K562 (cell line): ENCODE results near the gene LRRC4B. TPM values are rescaled to one million over a fixed set of nuclear protein-coding genes. Genes with fewer than 3 reads are reported as not detected.

Experiments used
- ARNT ChIP-seq, 2 experiments: fragments of 450-650 bp; IDR thresholded peaks; 2 replicates each; pipeline ENCODE4 v1.6.1; 2016; ENCODE audit warnings: mild to moderate bottlenecking in 1 of 2
- CAMTA2 ChIP-seq: fragments of 250-450 bp; sonication (Bioruptor Pico); conservative IDR thresholded peaks from 2 replicates; pipeline ENCODE4 v1.5.1; 2022
- GATAD2A ChIP-seq: fragments of 450-650 bp; IDR thresholded peaks from 2 replicates; pipeline ENCODE4 v1.6.1; 2017
- MCM5 ChIP-seq: fragments of 450-650 bp; IDR thresholded peaks from 2 replicates; pipeline ENCODE4 v1.6.1; 2016; ENCODE audit warnings: low read depth
- MTA1 ChIP-seq: fragments of 450-650 bp; IDR thresholded peaks from 2 replicates; pipeline ENCODE4 v1.6.1; 2017; ENCODE audit warnings: borderline replicate concordance
- POLR3G ChIP-seq: IDR thresholded peaks from 2 replicates; pipeline ENCODE4 v1.6.1; 2011; ENCODE audit not compliant: insufficient read length, insufficient replicate concordance; ENCODE audit errors: extremely low read depth
- RBM39 ChIP-seq: fragments of 200-400 bp; formaldehyde crosslinking; optimal IDR thresholded peaks from 2 replicates; pipeline ENCODE3; 2018; ENCODE audit warnings: low read depth, low read length
- SIX5 ChIP-seq, 2 experiments: IDR thresholded peaks; 2 replicates each; pipeline ENCODE4 v1.6.1; 2011; ENCODE audit warnings: low read length in 2 of 2, borderline replicate concordance in 1 of 2, low read depth in 1 of 2, mild to moderate bottlenecking in 1 of 2, moderate library complexity in 1 of 2; ENCODE audit not compliant: insufficient read depth in 1 of 2
- TEAD4 ChIP-seq, 2 experiments: sonication (generic) in 1 of 2; formaldehyde crosslinking in 1 of 2; IDR thresholded peaks; 2 replicates each; pipeline versions ENCODE4 v1.6.1 to v1.8.0; 2012 to 2022; ENCODE audit warnings: borderline replicate concordance in 1 of 2, inconsistent platforms in 1 of 2, low read length in 1 of 2, mild to moderate bottlenecking in 1 of 2, missing genetic modification reagents in 1 of 2
- ZNF24 ChIP-seq: fragments of 450-650 bp; IDR thresholded peaks from 2 replicates; pipeline ENCODE4 v1.6.1; 2016
- ZNF436 ChIP-seq: fragments of 250-450, 450-650 bp; sonication (Bioruptor Pico); formaldehyde crosslinking; IDR thresholded peaks from 2 replicates; pipeline ENCODE4 v1.7.0; 2020; ENCODE audit warnings: mild to moderate bottlenecking
- ZNF75A ChIP-seq: fragments of 450-650 bp; formaldehyde crosslinking; IDR thresholded peaks from 2 replicates; pipeline ENCODE4 v1.4.0; 2020; ENCODE audit warnings: mild to moderate bottlenecking
- polyA plus RNA-seq, 8 experiments: library from polyadenylated mRNA; depleted of rRNA in 4 of 8; stranded (reverse) in 5 of 8; unstranded in 3 of 8; fragments of >200 nt; fragmentation: Nextera tagmentation in 2 of 8; fragmentation: Illumina TruSeq in 1 of 8; extraction: Ambion mirVana in 2 of 8; extraction: Trizol in 1 of 8; gene quantifications; 2 replicates each; pipeline versions ENCODE4 v1.2.1 to v1.2.3, GENCODE V29; 2011 to 2014; ENCODE audit warnings: inconsistent platforms in 1 of 8, missing spikeins in 1 of 8
- total RNA-seq, 7 experiments: library from RNA; depleted of rRNA in 6 of 7; stranded (reverse); fragments of >200 nt in 6 of 7; fragmentation: Illumina TruSeq in 2 of 7; extraction: Trizol in 2 of 7; gene quantifications; 2 replicates each; pipeline versions ENCODE4 v1.2.1 to v1.2.3, GENCODE V29; 2011 to 2021; ENCODE audit warnings: low replicate concordance in 1 of 7
- TF ChIP-seq, protein P1 (sequence below), 2 experiments: IDR thresholded peaks; 2 replicates each; pipeline ENCODE4 v1.6.1; 2011; ENCODE audit warnings: borderline replicate concordance in 1 of 2, control low read depth in 1 of 2, low read depth in 1 of 2, low read length in 1 of 2, mild to moderate bottlenecking in 1 of 2, mixed read lengths in 1 of 2, moderate library complexity in 1 of 2; ENCODE audit not compliant: insufficient read depth in 1 of 2, insufficient read length in 1 of 2, poor library complexity in 1 of 2, severe bottlenecking in 1 of 2; ENCODE audit errors: extremely low read depth in 1 of 2
- TF ChIP-seq, protein P2 (sequence below): sonication (generic); formaldehyde crosslinking; IDR thresholded peaks from 2 replicates; pipeline ENCODE4 v1.9.0; 2022; ENCODE audit warnings: mild to moderate bottlenecking, missing genetic modification reagents
- TF ChIP-seq, protein P3 (sequence below), 2 experiments: fragments of 450-650 bp in 1 of 2; IDR thresholded peaks; 2 replicates each; pipeline ENCODE4 v1.6.1; 2011 to 2017; ENCODE audit warnings: low read depth in 2 of 2, antibody characterized with exemption in 1 of 2, borderline replicate concordance in 1 of 2, low read length in 1 of 2, mild to moderate bottlenecking in 1 of 2, mixed read lengths in 1 of 2; ENCODE audit not compliant: control insufficient read depth in 1 of 2
- TF ChIP-seq, protein P4 (sequence below): IDR thresholded peaks from 2 replicates; pipeline ENCODE4 v1.6.1; 2016; ENCODE audit warnings: missing genetic modification characterization, missing compliant biosample characterization
- TF ChIP-seq, protein P5 (sequence below): fragments of 200-800 bp; sonication (Bioruptor generic); IDR thresholded peaks from 2 replicates; pipeline ENCODE4 v1.6.1; 2017; ENCODE audit warnings: missing genetic modification characterization, missing compliant biosample characterization

The LRRC4B gene
- total and polyA plus RNA-seq, 9 of the 15 experiments (the other 6 are each of a cell fraction or from before 2014, with no cell fraction given) = 0.18 to 9.6 (median 2.9) TPM; not detected in 2

DNA sequence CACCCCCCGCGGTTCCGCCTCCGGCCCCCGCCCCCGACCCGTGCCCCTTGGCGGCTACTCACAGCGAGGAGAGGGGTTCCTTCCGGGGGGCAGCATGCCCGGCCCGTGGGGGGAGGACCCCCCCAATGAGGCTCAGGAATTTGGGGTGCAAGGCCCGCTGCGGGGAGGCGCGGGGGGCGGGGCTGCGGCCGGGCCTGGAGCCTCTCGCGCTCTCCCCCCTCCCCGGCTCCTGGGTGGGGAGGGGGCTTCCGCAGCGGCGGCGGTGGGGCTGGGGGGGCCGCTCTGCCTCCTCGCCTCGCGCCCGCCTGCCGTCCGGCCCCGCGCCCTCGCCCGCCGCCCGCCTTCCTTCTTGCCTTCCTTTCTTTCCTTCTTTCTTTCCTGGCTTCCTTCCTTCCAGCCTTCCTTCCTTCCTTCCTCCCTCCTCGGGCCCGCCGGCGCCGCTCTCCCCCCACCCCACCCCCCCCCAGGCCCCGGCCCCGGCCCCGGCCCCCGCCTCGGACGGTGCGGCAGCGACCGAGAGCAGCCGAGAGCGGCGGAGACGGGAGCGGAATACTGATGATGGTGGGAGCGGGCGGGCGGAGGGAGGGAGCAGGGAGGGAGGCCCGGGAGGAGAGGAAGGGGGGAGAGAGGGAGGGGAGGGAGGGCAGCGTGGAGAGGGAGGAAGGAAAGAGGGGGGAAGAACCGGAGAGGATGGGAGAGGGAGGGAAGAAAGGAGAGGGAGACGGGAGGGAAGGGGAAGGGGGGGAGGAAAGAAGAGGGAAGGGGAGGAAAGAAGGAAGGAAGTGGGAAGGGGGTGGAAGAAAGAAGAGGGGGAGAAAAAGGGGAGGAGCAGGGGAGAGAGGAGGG, at the start of gene LRRC4B (continued):
- TF ChIP-seq, protein P1, sequence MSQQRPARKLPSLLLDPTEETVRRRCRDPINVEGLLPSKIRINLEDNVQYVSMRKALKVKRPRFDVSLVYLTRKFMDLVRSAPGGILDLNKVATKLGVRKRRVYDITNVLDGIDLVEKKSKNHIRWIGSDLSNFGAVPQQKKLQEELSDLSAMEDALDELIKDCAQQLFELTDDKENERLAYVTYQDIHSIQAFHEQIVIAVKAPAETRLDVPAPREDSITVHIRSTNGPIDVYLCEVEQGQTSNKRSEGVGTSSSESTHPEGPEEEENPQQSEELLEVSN (IDR thresholded peaks at IDR 0.05; ENCODE audit: borderline replicate concordance in 1 of 2, extremely low read depth in 1 of 2, insufficient read depth in 1 of 2, insufficient read length in 1 of 2, low read depth in 1 of 2, low read length in 1 of 2, poor library complexity in 1 of 2, severe bottlenecking in 1 of 2) = peak in 1 of 2 experiments; percentile 42
- TF ChIP-seq, protein P2, sequence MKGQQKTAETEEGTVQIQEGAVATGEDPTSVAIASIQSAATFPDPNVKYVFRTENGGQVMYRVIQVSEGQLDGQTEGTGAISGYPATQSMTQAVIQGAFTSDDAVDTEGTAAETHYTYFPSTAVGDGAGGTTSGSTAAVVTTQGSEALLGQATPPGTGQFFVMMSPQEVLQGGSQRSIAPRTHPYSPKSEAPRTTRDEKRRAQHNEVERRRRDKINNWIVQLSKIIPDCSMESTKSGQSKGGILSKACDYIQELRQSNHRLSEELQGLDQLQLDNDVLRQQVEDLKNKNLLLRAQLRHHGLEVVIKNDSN = no peak
- no peak for TF ChIP-seq RBM39
- TF ChIP-seq MTA1 = peak; percentile 64; the same call in 1 of the 2 replicates
- TF ChIP-seq ZNF75A (CRISPR knock-in tag) = no peak
- TF ChIP-seq POLR3G = no peak
- no peak for TF ChIP-seq MCM5
- TF ChIP-seq, protein P3, sequence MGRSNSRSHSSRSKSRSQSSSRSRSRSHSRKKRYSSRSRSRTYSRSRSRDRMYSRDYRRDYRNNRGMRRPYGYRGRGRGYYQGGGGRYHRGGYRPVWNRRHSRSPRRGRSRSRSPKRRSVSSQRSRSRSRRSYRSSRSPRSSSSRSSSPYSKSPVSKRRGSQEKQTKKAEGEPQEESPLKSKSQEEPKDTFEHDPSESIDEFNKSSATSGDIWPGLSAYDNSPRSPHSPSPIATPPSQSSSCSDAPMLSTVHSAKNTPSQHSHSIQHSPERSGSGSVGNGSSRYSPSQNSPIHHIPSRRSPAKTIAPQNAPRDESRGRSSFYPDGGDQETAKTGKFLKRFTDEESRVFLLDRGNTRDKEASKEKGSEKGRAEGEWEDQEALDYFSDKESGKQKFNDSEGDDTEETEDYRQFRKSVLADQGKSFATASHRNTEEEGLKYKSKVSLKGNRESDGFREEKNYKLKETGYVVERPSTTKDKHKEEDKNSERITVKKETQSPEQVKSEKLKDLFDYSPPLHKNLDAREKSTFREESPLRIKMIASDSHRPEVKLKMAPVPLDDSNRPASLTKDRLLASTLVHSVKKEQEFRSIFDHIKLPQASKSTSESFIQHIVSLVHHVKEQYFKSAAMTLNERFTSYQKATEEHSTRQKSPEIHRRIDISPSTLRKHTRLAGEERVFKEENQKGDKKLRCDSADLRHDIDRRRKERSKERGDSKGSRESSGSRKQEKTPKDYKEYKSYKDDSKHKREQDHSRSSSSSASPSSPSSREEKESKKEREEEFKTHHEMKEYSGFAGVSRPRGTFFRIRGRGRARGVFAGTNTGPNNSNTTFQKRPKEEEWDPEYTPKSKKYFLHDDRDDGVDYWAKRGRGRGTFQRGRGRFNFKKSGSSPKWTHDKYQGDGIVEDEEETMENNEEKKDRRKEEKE (IDR thresholded peaks at IDR 0.05; ENCODE audit: borderline replicate concordance in 1 of 2, control insufficient read depth in 1 of 2, low read depth in 2 of 2, low read length in 1 of 2) = no peak
- TF ChIP-seq ZNF24 = no peak
- TF ChIP-seq, protein P4, sequence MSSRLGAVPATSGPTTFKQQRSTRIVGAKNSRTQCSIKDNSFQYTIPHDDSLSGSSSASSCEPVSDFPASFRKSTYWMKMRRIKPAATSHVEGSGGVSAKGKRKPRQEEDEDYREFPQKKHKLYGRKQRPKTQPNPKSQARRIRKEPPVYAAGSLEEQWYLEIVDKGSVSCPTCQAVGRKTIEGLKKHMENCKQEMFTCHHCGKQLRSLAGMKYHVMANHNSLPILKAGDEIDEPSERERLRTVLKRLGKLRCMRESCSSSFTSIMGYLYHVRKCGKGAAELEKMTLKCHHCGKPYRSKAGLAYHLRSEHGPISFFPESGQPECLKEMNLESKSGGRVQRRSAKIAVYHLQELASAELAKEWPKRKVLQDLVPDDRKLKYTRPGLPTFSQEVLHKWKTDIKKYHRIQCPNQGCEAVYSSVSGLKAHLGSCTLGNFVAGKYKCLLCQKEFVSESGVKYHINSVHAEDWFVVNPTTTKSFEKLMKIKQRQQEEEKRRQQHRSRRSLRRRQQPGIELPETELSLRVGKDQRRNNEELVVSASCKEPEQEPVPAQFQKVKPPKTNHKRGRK (tag) = peak; percentile 77
- no peak for TF ChIP-seq SIX5 (IDR thresholded peaks at IDR 0.05; ENCODE audit: borderline replicate concordance in 1 of 2, insufficient read depth in 1 of 2, low read depth in 1 of 2, low read length in 2 of 2)
- TF ChIP-seq ARNT (IDR thresholded peaks at IDR 0.05) = no peak
- TF ChIP-seq ZNF436 (CRISPR knock-in tag) = no peak
- TF ChIP-seq, protein P5, sequence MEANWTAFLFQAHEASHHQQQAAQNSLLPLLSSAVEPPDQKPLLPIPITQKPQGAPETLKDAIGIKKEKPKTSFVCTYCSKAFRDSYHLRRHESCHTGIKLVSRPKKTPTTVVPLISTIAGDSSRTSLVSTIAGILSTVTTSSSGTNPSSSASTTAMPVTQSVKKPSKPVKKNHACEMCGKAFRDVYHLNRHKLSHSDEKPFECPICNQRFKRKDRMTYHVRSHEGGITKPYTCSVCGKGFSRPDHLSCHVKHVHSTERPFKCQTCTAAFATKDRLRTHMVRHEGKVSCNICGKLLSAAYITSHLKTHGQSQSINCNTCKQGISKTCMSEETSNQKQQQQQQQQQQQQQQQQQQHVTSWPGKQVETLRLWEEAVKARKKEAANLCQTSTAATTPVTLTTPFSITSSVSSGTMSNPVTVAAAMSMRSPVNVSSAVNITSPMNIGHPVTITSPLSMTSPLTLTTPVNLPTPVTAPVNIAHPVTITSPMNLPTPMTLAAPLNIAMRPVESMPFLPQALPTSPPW = peak; percentile 66
- TF ChIP-seq CAMTA2 (CRISPR knock-in tag) = no peak
- TF ChIP-seq GATAD2A = peak; percentile 36; the same call in 1 of the 2 replicates
- TF ChIP-seq TEAD4 (IDR thresholded peaks at IDR 0.05; ENCODE audit: low read length) = no peak
- no peak for TF ChIP-seq TEAD4 (CRISPR knock-in tag; IDR thresholded peaks at IDR 0.05; ENCODE audit: borderline replicate concordance)
